Vagina (tissue), 2 donors: ENCODE data around the gene STEAP1B. TPM values are rescaled to one million over a fixed set of nuclear protein-coding genes. Genes with fewer than 3 reads are reported as not detected.

Source experiments
- DNase-seq, 2 donors: peaks; one replicate each; pipeline ENCODE4 v3.0.0-alpha.2; 2017; ENCODE audit errors: extremely low spot score in 2 of 2
- H3K27ac ChIP-seq: fragments of 200-600 bp; sonication (generic); one replicate; pipeline ENCODE4 v1.5.1; 2019
- H3K27me3 ChIP-seq: fragments of 200-600 bp; sonication (generic); one replicate; pipeline ENCODE4 v1.5.1; 2019
- H3K36me3 ChIP-seq, 2 donors: fragments of 200-600 bp; sonication (generic); one replicate each; pipeline ENCODE4 v1.5.1; 2017 to 2019
- H3K4me1 ChIP-seq: fragments of 200-600 bp; sonication (generic); one replicate; pipeline ENCODE4 v1.5.1; 2019
- H3K4me3 ChIP-seq, 2 donors: fragments of 200-600 bp; sonication (generic); 1 replicate in 1 of 2; 2 replicates in 1 of 2; pipeline ENCODE4 v1.5.1; 2016 to 2019
- H3K9me3 ChIP-seq: fragments of 200-600 bp; sonication (generic); one replicate; pipeline ENCODE4 v1.5.1; 2019
- POLR2A ChIP-seq, 2 donors: fragments of 450-650 bp; IDR thresholded peaks; one replicate each; pipeline ENCODE4 v1.6.1; 2017; ENCODE audit warnings: antibody characterized with exemption in 2 of 2, mild to moderate bottlenecking in 2 of 2, moderate library complexity in 2 of 2
- POLR2AphosphoS5 ChIP-seq, 2 donors: sonication (generic); formaldehyde crosslinking; IDR thresholded peaks; one replicate each; pipeline ENCODE4 v1.9.0; 2017; ENCODE audit warnings: antibody characterized with exemption in 2 of 2, mild to moderate bottlenecking in 2 of 2, low read depth in 1 of 2; ENCODE audit not compliant: insufficient read depth in 1 of 2
- intact Hi-C: fragments of 100-400 bp; cut with DNase I; formaldehyde crosslinking; loops from one replicate; pipeline ENCODE4 v1.15.1; 2023
- total RNA-seq: library from RNA; depleted of rRNA; stranded (reverse); fragments of >200 nt; gene quantifications from one replicate; pipeline ENCODE4 v1.2.3, GENCODE V29; 2016
- TF ChIP-seq, protein P1 (sequence below), 3 experiments: fragments of 450-650 bp in 2 of 3; fragments of 200-600 bp in 1 of 3; sonication (generic) in 1 of 3; IDR thresholded peaks; one replicate each; pipeline ENCODE4 v1.5.1; 2017 to 2019; ENCODE audit warnings: antibody characterized with exemption in 3 of 3, mild to moderate bottlenecking in 2 of 3, moderate library complexity in 2 of 3

Gene STEAP1B
- total RNA-seq, 1 donor from 2014 or later = 8.8 TPM

DNA sequence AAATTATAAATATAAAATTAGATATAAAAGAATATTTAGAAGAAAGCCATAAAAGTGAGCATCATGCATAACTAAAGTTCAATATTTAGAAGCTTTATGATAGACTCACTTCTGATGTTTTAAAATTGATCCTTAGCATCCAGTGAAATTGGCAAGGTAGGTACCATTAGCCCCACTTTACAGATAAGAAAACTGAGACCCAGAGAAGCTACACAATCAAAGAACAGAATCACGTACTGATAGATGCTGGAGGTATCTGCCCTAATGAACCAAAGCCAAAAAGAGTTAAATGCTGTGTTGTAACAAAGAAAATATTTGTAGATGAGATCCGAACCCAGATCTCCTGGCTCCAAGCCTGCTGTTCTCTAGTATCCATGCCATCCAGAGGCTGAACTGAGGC is 100.4 kb downstream of the STEAP1B start:
- H3K27ac ChIP-seq = no peak overlapping the region
- DNase-seq = no peak
- no peaks in the 10 kb centered on the region for H3K27me3 ChIP-seq
- TF ChIP-seq POLR2A (IDR thresholded peaks at IDR 0.05) (no peak), POLR2AphosphoS5 (IDR thresholded peaks at IDR 0.05; ENCODE audit: insufficient read depth in 1 of 2, low read depth in 1 of 2) (no peak)
- TF ChIP-seq, protein P1, sequence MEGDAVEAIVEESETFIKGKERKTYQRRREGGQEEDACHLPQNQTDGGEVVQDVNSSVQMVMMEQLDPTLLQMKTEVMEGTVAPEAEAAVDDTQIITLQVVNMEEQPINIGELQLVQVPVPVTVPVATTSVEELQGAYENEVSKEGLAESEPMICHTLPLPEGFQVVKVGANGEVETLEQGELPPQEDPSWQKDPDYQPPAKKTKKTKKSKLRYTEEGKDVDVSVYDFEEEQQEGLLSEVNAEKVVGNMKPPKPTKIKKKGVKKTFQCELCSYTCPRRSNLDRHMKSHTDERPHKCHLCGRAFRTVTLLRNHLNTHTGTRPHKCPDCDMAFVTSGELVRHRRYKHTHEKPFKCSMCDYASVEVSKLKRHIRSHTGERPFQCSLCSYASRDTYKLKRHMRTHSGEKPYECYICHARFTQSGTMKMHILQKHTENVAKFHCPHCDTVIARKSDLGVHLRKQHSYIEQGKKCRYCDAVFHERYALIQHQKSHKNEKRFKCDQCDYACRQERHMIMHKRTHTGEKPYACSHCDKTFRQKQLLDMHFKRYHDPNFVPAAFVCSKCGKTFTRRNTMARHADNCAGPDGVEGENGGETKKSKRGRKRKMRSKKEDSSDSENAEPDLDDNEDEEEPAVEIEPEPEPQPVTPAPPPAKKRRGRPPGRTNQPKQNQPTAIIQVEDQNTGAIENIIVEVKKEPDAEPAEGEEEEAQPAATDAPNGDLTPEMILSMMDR (IDR thresholded peaks at IDR 0.05) = no peak
- intact Hi-C loops = no loop called here
- no peak overlapping the region for H3K4me3 ChIP-seq
- H3K4me1 ChIP-seq = no peaks in the 10 kb centered on the region
- H3K9me3 ChIP-seq = no peaks in the 10 kb centered on the region
- no peaks in the 10 kb centered on the region for H3K36me3 ChIP-seq

DNA sequence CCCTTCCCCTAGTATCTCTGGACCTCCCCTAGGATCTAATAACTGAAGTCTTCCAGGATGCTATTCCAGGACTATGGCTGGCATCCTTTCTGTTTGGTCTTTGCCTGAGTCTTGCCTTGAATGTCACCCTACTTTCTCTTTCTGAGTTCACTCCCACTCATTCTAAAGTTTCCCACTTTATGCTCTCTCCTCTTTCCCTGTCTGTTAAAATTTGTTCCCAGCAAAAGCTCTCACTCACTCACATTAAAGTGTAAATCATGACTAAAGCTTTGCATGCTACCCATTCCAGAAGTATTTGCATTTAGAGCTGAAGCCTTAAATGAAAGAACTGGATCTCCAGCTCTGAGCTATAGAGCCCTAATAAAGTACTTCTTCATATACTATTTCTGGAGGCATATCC is 100.9 kb downstream of the STEAP1B start:
- no peaks in the 10 kb centered on the region for H3K36me3 ChIP-seq
- no peaks in the 10 kb centered on the region for H3K9me3 ChIP-seq
- H3K4me1 ChIP-seq = no peaks in the 10 kb centered on the region
- TF ChIP-seq, protein P1 (IDR thresholded peaks at IDR 0.05) = no peak
- TF ChIP-seq POLR2AphosphoS5 (IDR thresholded peaks at IDR 0.05; ENCODE audit: insufficient read depth in 1 of 2, low read depth in 1 of 2) = no peak
- TF ChIP-seq POLR2A (IDR thresholded peaks at IDR 0.05) = no peak
- H3K27me3 ChIP-seq = no peaks in the 10 kb centered on the region
- H3K27ac ChIP-seq = no peak overlapping the region
- DNase-seq = no peak
- H3K4me3 ChIP-seq = no peak overlapping the region
- intact Hi-C loops = no loop called here

DNA sequence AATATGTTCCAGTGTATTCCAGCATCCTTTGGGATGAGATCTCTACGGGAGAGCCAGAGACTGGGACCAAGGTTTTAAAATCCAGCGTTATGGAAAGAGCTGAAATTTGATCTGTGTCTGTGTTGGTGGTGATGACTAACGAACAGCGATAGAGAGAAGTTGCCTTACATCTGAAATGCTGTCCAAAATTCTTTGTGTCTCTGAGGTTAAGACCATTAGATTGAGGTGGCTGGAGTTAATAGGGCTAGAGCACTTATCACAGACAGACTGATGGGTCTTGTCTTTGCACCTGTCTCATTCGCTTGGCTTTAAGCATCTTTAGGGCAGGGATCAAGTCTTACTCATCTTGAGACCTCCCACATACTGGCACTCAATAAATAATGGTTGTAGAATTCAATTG is 102.0 kb downstream of the STEAP1B start:
- H3K27ac ChIP-seq = no peak overlapping the region
- DNase-seq = no peak
- no peaks in the 10 kb centered on the region for H3K4me1 ChIP-seq
- no peaks in the 10 kb centered on the region for H3K9me3 ChIP-seq
- intact Hi-C loops = no loop called here
- no peaks in the 10 kb centered on the region for H3K36me3 ChIP-seq
- H3K4me3 ChIP-seq = no peak overlapping the region
- TF ChIP-seq POLR2A (IDR thresholded peaks at IDR 0.05) = no peak
- TF ChIP-seq, protein P1 (IDR thresholded peaks at IDR 0.05) = no peak
- no peak for TF ChIP-seq POLR2AphosphoS5 (IDR thresholded peaks at IDR 0.05; ENCODE audit: insufficient read depth in 1 of 2, low read depth in 1 of 2)
- no peaks in the 10 kb centered on the region for H3K27me3 ChIP-seq

DNA sequence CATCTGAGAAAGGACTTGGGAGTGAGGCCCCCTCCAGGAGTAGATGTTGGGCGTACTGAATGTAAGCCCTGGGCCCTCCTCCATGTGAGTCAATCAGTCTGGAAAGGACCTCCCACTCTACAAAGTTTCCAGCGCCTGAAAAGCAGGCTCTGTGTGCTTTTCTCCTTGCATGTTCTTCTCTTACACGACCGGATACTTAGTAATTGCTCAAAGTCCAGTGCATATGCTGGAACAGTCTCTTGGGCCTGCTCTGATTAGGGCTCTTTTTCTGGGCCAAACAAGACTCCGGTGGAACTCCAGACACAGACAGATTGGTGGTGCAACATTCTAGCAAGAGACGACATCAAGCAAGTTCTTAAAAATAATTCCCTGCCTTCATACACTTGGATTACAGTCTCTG is 104.8 kb downstream of the STEAP1B start:
- H3K27ac ChIP-seq = no peak overlapping the region
- H3K4me3 ChIP-seq = no peak overlapping the region
- H3K9me3 ChIP-seq = no peaks in the 10 kb centered on the region
- no peaks in the 10 kb centered on the region for H3K4me1 ChIP-seq
- H3K36me3 ChIP-seq = no peaks in the 10 kb centered on the region
- TF ChIP-seq POLR2A (IDR thresholded peaks at IDR 0.05) (no peak), POLR2AphosphoS5 (IDR thresholded peaks at IDR 0.05; ENCODE audit: insufficient read depth in 1 of 2, low read depth in 1 of 2) (no peak)
- TF ChIP-seq, protein P1 (IDR thresholded peaks at IDR 0.05) = no peak
- H3K27me3 ChIP-seq = no peaks in the 10 kb centered on the region
- intact Hi-C loops = no loop called here
- no peak for DNase-seq

DNA sequence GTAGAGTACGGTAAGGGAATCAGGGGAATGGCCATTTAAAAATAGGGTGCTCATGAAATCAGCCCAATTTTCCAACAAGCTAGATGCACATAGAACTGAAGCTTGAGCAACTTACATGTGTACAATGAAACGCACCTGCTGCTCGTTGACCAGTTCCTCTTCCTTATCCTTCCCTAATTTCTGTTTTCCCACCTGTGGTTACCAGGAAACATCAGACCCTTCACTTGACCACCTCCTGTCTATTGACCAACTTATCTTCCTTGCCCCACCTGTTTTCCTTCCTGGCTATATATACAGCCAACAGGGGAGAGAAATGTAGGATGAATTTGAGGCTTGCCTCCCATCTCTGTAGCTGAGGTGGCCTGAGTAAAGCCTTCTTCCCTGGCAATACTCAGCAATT is 105.2 kb downstream of the STEAP1B start:
- Histone ChIP-seq H3K36me3 (no peaks in the 10 kb centered on the region), H3K4me3 (no peak overlapping the region), H3K27ac (no peak overlapping the region), H3K4me1 (no peaks in the 10 kb centered on the region), H3K9me3 (no peaks in the 10 kb centered on the region), H3K27me3 (no peaks in the 10 kb centered on the region)
- TF ChIP-seq POLR2A (IDR thresholded peaks at IDR 0.05) (no peak), POLR2AphosphoS5 (IDR thresholded peaks at IDR 0.05; ENCODE audit: insufficient read depth in 1 of 2, low read depth in 1 of 2) (no peak)
- TF ChIP-seq, protein P1 (IDR thresholded peaks at IDR 0.05) = no peak
- DNase-seq = no peak
- intact Hi-C loops = no loop called here
